Kidney epithelial cell (primary cell): ENCODE results near the gene URGCP. TPM values are rescaled to one million over a fixed set of nuclear protein-coding genes. Genes with fewer than 3 reads are reported as not detected.

Source experiments
- DNase-seq: peaks from one replicate; pipeline ENCODE4 v3.0.0-alpha.2; 2010; ENCODE audit warnings: low read depth
- H3K27me3 ChIP-seq: 2 replicates; pipeline ENCODE4 v1.6.0; 2011; ENCODE audit warnings: low read length; ENCODE audit not compliant: control insufficient read depth, insufficient read depth
- H3K36me3 ChIP-seq: 2 replicates; pipeline ENCODE4 v1.5.1; 2011; ENCODE audit warnings: low read length; ENCODE audit not compliant: control insufficient read depth, insufficient read depth
- H3K4me3 ChIP-seq: 2 replicates; pipeline ENCODE4 v1.5.1; 2011; ENCODE audit warnings: low read depth, mild to moderate bottlenecking, control low read depth, low read length
- total RNA-seq: library from RNA; depleted of rRNA; stranded (reverse); fragments of >200 nt; gene quantifications from 2 replicates; pipeline ENCODE4 v1.2.3, GENCODE V29; 2015
- TF ChIP-seq, protein P1 (sequence below): IDR thresholded peaks from 2 replicates; pipeline ENCODE4 v1.5.1; 2011; ENCODE audit warnings: mild to moderate bottlenecking, moderate library complexity, low read length, control low read depth, inconsistent platforms; ENCODE audit not compliant: insufficient read depth, poor library complexity, severe bottlenecking

URGCP gene
- total RNA-seq, 1 donor from 2014 or later = 30.0 TPM

DNA sequence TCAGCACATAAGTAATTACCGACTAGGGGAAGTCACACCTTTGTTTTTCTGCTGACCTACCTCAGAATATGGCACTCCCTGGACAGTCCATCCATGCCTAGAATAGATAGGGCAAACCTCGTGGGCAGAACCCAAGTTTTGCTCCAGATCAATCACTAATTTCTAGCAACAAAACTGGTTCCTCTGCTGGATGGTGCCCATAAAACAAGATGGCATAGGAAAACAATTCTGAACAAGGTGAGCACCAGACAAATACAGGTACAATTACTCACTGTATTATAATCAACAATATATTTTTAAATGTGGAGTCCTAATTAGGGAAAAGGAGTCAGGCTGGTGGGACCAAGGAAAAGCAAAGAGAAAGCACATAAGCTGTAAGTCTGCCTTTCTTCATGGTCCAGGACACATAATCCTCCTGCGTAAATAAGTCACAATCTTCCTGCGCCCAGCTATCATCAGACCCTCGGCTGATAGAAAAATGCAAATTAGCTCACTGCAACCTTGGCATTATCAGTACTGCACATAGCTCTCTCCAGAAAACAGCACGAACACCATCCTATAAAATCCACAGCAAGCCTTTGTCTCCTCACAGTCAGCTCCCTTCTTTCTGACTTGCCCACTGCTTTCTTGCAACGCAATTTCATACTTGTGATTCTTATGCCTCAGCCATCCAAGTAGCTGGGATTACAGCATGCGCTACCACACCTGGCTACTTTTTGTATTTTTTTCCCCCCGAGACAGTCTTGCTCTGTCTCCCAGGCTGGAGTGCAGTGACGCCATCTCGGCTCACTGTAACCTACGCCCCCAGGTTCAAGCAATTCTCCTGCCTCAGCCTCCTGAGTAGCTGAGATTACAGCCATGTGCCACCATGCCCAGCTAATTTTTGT, 15.1 kb downstream of the URGCP start:
- TF ChIP-seq, protein P1, sequence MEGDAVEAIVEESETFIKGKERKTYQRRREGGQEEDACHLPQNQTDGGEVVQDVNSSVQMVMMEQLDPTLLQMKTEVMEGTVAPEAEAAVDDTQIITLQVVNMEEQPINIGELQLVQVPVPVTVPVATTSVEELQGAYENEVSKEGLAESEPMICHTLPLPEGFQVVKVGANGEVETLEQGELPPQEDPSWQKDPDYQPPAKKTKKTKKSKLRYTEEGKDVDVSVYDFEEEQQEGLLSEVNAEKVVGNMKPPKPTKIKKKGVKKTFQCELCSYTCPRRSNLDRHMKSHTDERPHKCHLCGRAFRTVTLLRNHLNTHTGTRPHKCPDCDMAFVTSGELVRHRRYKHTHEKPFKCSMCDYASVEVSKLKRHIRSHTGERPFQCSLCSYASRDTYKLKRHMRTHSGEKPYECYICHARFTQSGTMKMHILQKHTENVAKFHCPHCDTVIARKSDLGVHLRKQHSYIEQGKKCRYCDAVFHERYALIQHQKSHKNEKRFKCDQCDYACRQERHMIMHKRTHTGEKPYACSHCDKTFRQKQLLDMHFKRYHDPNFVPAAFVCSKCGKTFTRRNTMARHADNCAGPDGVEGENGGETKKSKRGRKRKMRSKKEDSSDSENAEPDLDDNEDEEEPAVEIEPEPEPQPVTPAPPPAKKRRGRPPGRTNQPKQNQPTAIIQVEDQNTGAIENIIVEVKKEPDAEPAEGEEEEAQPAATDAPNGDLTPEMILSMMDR = no peak
- H3K4me3 ChIP-seq = no peak overlapping the region
- H3K36me3 ChIP-seq = no peaks in the 10 kb centered on the region
- no peak for DNase-seq
- H3K27me3 ChIP-seq = no peaks in the 10 kb centered on the region

DNA sequence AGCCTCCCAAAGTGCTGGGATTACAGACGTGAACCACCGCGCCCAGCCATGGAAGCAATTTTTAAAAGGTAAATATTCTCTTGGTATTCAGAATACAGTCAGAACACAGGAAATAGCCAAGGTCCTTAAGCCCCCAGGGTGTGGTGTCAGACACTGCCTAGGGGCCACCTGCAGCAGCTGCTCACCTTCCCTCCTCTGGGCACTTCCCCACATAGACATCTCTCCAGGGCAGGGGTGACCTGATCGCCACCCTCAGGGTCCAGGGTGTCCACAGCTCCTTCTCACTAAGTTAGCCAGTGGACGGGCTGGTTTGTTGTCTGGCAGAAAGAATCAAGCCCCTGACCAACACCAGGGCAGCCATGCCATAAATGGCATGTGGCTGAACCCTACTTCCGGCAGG, 15.9 kb downstream of the URGCP start:
- no peak for DNase-seq
- Histone ChIP-seq H3K4me3 (no peak overlapping the region), H3K27me3 (no peaks in the 10 kb centered on the region), H3K36me3 (no peaks in the 10 kb centered on the region)
- TF ChIP-seq, protein P1 = no peak

- peaks cover under 1% of the 10 kb centered on the region for H3K36me3 ChIP-seq
- H3K27me3 ChIP-seq = no peaks in the 10 kb centered on the region
- no peak overlapping the region for H3K4me3 ChIP-seq
- TF ChIP-seq, protein P1 = no peak
- no peak for DNase-seq
Measured at GRCh38 chr7:43888993-43889945, 17.1 kb downstream of the URGCP start.

GRCh38 chr7:43884617-43885016, 21.8 kb downstream of the URGCP start:
- H3K4me3 ChIP-seq = no peak overlapping the region
- TF ChIP-seq, protein P1 = no peak
- H3K36me3 ChIP-seq = peaks cover 3% of the 10 kb centered on the region
- no peak for DNase-seq
- no peaks in the 10 kb centered on the region for H3K27me3 ChIP-seq

DNA sequence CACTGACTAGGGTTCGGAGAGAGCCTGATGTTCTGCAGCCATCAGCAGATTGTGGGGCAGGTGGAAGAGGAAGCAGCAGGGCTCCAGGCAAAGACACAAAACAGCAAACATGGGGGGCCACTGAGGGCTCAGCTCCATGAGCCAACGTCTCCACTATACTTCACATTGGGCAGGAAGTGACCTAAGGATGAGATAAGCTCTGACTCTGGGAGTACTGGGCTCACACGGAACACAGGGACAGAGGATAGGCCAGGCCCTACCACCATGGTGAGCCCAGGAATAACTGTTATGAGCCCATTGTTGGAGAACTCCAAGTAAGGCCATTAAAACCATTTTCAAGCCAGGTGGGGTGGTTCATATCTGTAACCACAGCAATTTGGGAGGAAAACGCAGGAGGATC, 22.2 kb downstream of the URGCP start:
- H3K36me3 ChIP-seq = peaks cover 3% of the 10 kb centered on the region
- no peaks in the 10 kb centered on the region for H3K27me3 ChIP-seq
- H3K4me3 ChIP-seq = no peak overlapping the region
- no peak for DNase-seq
- TF ChIP-seq, protein P1 = no peak
